CD4-positive, alpha-beta T cell (primary cell): ENCODE data around the gene DIMT1. TPM values are rescaled to one million over a fixed set of nuclear protein-coding genes. Genes with fewer than 3 reads are reported as not detected.

Experiments used
- ATAC-seq: fragments of 200-7000 bp; cut with Tn5 transposase; one replicate; pipeline ENCODE4 v1.10.0; 2022; ENCODE audit warnings: mild to moderate bottlenecking; ENCODE audit not compliant: poor library complexity
- CTCF ChIA-PET: fragments of 350-600 bp; sonication (Branson Sonifier 250); formaldehyde crosslinking; loops from one replicate; lab custom pipeline; 2021; ENCODE audit warnings: antibody characterized with exemption, inconsistent platforms; lab: Charles Lee
- POLR2A ChIA-PET: fragments of 350-600 bp; sonication (Branson Sonifier 250); formaldehyde crosslinking; loops from one replicate; lab custom pipeline; 2021; ENCODE audit warnings: antibody characterized with exemption, inconsistent platforms; lab: Charles Lee
- DNase-seq, 14 experiments: peaks; one replicate each; pipeline ENCODE4 v3.0.0-alpha.2; 2013 to 2020; ENCODE audit warnings: mixed read lengths in 2 of 14
- H3K27ac ChIP-seq, 2 donors: one replicate each; pipeline versions ENCODE4 v1.5.1 to v1.7.0; 2013; ENCODE audit warnings: low read length in 2 of 2, low read depth in 1 of 2, mild to moderate bottlenecking in 1 of 2
- H3K27me3 ChIP-seq, 2 experiments: 1 replicate in 1 of 2; 2 replicates in 1 of 2; pipeline versions ENCODE4 v1.6.1 to v1.7.0; 2013; ENCODE audit warnings: low read length in 2 of 2, control low read depth in 1 of 2, mild to moderate bottlenecking in 1 of 2, moderate library complexity in 1 of 2; ENCODE audit not compliant: insufficient read depth in 2 of 2, control insufficient read depth in 1 of 2
- H3K36me3 ChIP-seq: one replicate; pipeline ENCODE4 v1.6.1; 2013; ENCODE audit warnings: low read length, control low read depth; ENCODE audit not compliant: insufficient read depth
- H3K4me1 ChIP-seq: one replicate; pipeline ENCODE4 v1.6.1; 2013; ENCODE audit warnings: low read length, control low read depth; ENCODE audit not compliant: insufficient read depth
- H3K4me3 ChIP-seq: one replicate; pipeline ENCODE4 v1.5.1; 2013; ENCODE audit warnings: mild to moderate bottlenecking, low read length, moderate library complexity
- H3K9me3 ChIP-seq, 2 experiments: 1 replicate in 1 of 2; 2 replicates in 1 of 2; pipeline versions ENCODE4 v1.6.1 to v1.7.0; 2013; ENCODE audit warnings: low read length in 2 of 2, mild to moderate bottlenecking in 2 of 2, control low read depth in 1 of 2, moderate library complexity in 1 of 2; ENCODE audit not compliant: control insufficient read depth in 1 of 2, insufficient read depth in 1 of 2
- H3K27ac Mint-ChIP-seq: one replicate; pipeline ENCODE4 v1.8.0; 2020; ENCODE audit warnings: mixed read lengths
- H3K27me3 Mint-ChIP-seq: one replicate; pipeline ENCODE4 v1.8.0; 2021; ENCODE audit warnings: mixed read lengths
- H3K36me3 Mint-ChIP-seq: one replicate; pipeline ENCODE4 v1.8.0; 2021; ENCODE audit warnings: low read depth, mixed read lengths
- H3K4me1 Mint-ChIP-seq: one replicate; pipeline ENCODE4 v1.8.0; 2021; ENCODE audit warnings: low read depth, mixed read lengths
- H3K4me3 Mint-ChIP-seq: one replicate; pipeline ENCODE4 v1.8.0; 2020; ENCODE audit warnings: mild to moderate bottlenecking, mixed read lengths
- H3K9me3 Mint-ChIP-seq: one replicate; pipeline ENCODE4 v1.8.0; 2020; ENCODE audit warnings: mixed read lengths
- intact Hi-C, 2 experiments: fragments of 100-400 bp; cut with DNase I in 1 of 2; cut with micrococcal nuclease in 1 of 2; formaldehyde crosslinking; loops; one replicate each; pipeline versions ENCODE4 v1.15.1 to v1.9.0; 2023 to 2025; cut with DNase I, micrococcal nuclease
- total RNA-seq, 174 experiments: library from RNA in 2 of 174; stranded (reverse) in 2 of 174; gene quantifications; one replicate each; pipeline ENCODE4 v1.2.3 and lab custom pipeline; 2021 to 2026
- TF ChIP-seq, protein P1 (sequence below): fragments of 200-600 bp; IDR thresholded peaks from one replicate; pipeline ENCODE4 v1.8.0; 2022; ENCODE audit warnings: antibody characterized with exemption, mild to moderate bottlenecking

Gene DIMT1
- total RNA-seq, 2 experiments from 2014 or later, result 19.9 to 20.5 TPM

GRCh38 chr5:62421414-62421813 is 17.7 kb upstream of the DIMT1 start:
- DNase-seq (no peak), ATAC-seq (no peak)
- Histone ChIP-seq H3K27ac (no peak overlapping the region), H3K9me3 (no peaks in the 10 kb centered on the region), H3K4me3 (no peak overlapping the region), H3K27me3 (no peaks in the 10 kb centered on the region), H3K36me3 (peaks cover 4% of the 10 kb centered on the region), H3K4me1 (no peaks in the 10 kb centered on the region)
- no peaks in the 10 kb centered on the region for H3K9me3 Mint-ChIP-seq
- H3K27ac Mint-ChIP-seq, result no peak overlapping the region
- TF ChIP-seq, protein P1, sequence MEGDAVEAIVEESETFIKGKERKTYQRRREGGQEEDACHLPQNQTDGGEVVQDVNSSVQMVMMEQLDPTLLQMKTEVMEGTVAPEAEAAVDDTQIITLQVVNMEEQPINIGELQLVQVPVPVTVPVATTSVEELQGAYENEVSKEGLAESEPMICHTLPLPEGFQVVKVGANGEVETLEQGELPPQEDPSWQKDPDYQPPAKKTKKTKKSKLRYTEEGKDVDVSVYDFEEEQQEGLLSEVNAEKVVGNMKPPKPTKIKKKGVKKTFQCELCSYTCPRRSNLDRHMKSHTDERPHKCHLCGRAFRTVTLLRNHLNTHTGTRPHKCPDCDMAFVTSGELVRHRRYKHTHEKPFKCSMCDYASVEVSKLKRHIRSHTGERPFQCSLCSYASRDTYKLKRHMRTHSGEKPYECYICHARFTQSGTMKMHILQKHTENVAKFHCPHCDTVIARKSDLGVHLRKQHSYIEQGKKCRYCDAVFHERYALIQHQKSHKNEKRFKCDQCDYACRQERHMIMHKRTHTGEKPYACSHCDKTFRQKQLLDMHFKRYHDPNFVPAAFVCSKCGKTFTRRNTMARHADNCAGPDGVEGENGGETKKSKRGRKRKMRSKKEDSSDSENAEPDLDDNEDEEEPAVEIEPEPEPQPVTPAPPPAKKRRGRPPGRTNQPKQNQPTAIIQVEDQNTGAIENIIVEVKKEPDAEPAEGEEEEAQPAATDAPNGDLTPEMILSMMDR, result no peak
- peaks cover 36% of the 10 kb centered on the region for H3K36me3 Mint-ChIP-seq
- H3K4me1 Mint-ChIP-seq, result peaks cover 50% of the 10 kb centered on the region
- H3K4me3 Mint-ChIP-seq, result no peak overlapping the region
- no peaks in the 10 kb centered on the region for H3K27me3 Mint-ChIP-seq
- intact Hi-C loops, result no loop called here
- ChIA-PET CTCF (no interaction called here), POLR2A (interaction anchor here (1.0 kb wide), 1 partner anchor 9 kb away, joined by 3 read pairs; the partner anchor contains the start of gene IPO11)

DNA sequence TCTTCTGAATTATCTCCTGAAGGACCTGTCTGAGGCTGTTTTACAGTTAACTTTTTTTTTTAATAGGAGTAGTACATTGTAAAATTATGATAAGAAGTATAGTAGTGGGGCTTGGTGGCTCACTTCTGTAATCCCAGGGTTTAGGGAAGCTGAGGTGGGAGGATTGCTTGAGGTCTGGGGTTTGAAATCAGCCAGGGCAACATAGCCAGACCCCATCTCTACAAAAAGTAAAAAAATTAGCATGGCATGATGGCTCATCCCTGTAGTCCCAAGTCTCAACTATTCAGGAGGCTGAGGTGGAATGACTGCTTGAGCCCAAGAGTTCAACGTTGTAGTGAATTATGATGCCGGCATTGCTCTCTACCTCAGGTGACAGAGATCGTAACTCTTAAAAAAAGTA is 15.9 kb upstream of the DIMT1 start:
- H3K4me3 Mint-ChIP-seq, result no peak overlapping the region
- TF ChIP-seq, protein P1, result no peak
- no peak for DNase-seq
- peaks cover 4% of the 10 kb centered on the region for H3K36me3 ChIP-seq
- no peak overlapping the region for H3K4me3 ChIP-seq
- H3K27ac Mint-ChIP-seq, result no peak overlapping the region
- no peak for ATAC-seq
- intact Hi-C loops, result loop anchor here in 1 of 2 experiments (10.0 kb wide), 2 partner anchors 1085 to 1475 kb away; partner anchors contain the start of genes ERCC8, NDUFAF2 and ZSWIM6
- no peaks in the 10 kb centered on the region for H3K4me1 ChIP-seq
- ChIA-PET CTCF (interaction anchor here (1.2 kb wide), 1 partner anchor 24 kb away, joined by 3 read pairs; no protein-coding TSS in a partner anchor), POLR2A (interaction anchor here (0.6 kb wide), 1 partner anchor 30 kb away, joined by 3 read pairs; no protein-coding TSS in a partner anchor)
- H3K27ac ChIP-seq, result no peak overlapping the region
- H3K4me1 Mint-ChIP-seq, result peaks cover 47% of the 10 kb centered on the region
- H3K9me3 ChIP-seq, result no peaks in the 10 kb centered on the region
- no peaks in the 10 kb centered on the region for H3K27me3 ChIP-seq
- H3K9me3 Mint-ChIP-seq, result no peaks in the 10 kb centered on the region
- no peaks in the 10 kb centered on the region for H3K27me3 Mint-ChIP-seq
- peaks cover 26% of the 10 kb centered on the region for H3K36me3 Mint-ChIP-seq

DNA sequence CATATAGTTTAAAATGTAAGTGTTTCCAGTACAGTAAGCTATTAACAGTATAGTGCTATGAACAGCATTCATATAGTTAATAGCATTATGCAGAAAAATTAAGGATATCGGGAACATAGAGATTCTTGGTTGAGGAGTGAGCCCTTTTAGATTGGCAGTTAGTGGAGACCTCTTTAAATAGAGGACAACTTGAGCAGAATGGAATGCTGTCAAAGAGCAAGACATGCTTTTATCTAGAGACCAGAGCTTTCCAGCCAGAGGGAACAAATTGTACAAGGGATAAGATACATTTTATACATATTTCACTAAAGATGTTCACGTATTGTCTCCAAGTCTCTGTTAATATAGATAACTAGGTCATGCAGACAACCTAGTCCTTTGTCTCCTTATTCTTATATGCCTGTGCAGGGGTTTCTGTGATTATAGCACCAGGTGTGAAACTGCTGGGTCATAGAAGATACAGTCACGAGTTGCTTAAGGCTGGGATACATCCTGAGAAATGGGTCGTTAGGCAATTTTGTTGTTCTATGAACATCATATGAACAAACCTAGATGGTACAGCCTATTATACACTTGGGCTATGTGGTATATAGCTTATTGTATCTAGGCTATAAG is 14.9 kb upstream of the DIMT1 start:
- H3K27ac ChIP-seq, result no peak overlapping the region
- H3K27ac Mint-ChIP-seq, result no peak overlapping the region
- ATAC-seq (no peak), DNase-seq (no peak)
- TF ChIP-seq, protein P1, result no peak
- ChIA-PET CTCF (interaction anchor here (1.2 kb wide), 1 partner anchor 25 kb away, joined by 3 read pairs; no protein-coding TSS in a partner anchor), POLR2A (no interaction called here)
- H3K36me3 Mint-ChIP-seq, result peaks cover 24% of the 10 kb centered on the region
- no peaks in the 10 kb centered on the region for H3K27me3 Mint-ChIP-seq
- H3K9me3 ChIP-seq, result no peaks in the 10 kb centered on the region
- no peaks in the 10 kb centered on the region for H3K9me3 Mint-ChIP-seq
- peaks cover 54% of the 10 kb centered on the region for H3K4me1 Mint-ChIP-seq
- intact Hi-C loops, result loop anchor here in 1 of 2 experiments (10.0 kb wide), 2 partner anchors 1084 to 1474 kb away; partner anchors contain the start of genes ERCC8, NDUFAF2 and ZSWIM6
- no peaks in the 10 kb centered on the region for H3K27me3 ChIP-seq
- no peak overlapping the region for H3K4me3 ChIP-seq
- no peak overlapping the region for H3K4me3 Mint-ChIP-seq
- peaks cover under 1% of the 10 kb centered on the region for H3K4me1 ChIP-seq
- H3K36me3 ChIP-seq, result peaks cover 4% of the 10 kb centered on the region
